ENCODE data around the gene HSPA1A. TPM values are rescaled to one million over a fixed set of nuclear protein-coding genes. Genes with fewer than 3 reads are reported as not detected.

The HSPA1A gene
- total and polyA plus RNA-seq, 9 of the 15 experiments (the other 6 are each of a cell fraction or from before 2014, with no cell fraction given): 2.2 to 273 (median 107) TPM

DNA sequence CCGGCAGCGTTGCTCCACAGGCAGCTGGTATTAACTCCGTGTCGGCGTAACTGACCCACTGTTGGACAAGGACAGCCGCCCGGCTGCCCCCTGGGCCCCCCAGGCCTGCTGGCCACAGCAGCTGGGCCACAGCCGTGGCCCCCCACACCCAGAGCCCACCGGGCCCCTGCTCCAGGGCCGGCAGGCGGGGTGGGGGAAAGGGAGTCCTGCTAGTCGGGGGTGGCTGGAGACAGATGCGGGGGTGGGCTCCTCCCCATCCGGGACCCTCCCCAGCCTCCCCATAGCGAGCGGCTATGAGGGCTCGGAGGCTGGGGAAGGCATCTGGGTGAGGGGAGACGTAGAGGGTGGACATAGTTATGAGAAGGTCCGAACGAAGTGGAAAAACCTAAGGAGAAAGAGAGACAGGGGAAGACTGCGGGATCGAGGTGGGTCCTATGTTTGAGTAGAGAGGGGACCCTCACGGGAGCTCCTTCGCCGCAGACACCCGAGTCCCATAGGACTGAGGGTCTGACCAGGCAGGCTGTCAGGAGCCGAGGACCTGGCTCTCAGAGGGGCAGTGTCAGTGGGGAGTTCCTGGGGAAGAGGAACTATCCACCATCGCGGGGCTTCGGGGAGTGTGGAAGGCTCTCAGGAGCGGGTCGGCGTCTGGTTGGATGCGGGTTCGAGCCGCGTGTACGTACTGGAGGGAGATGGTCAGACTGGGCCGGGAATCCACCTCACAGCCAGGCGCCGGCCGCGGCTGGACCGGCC is 20.3 kb upstream of the HSPA1A start (continued):
- TF ChIP-seq MYBL2 (IDR thresholded peaks at IDR 0.05; ENCODE audit: low read depth) (no peak), MYBL2 (CRISPR knock-in tag; IDR thresholded peaks at IDR 0.05; ENCODE audit: borderline replicate concordance) (no peak), SETDB1 (IDR thresholded peaks at IDR 0.05; ENCODE audit: low read length) (no peak), L3MBTL2 (IDR thresholded peaks at IDR 0.05) (no peak), MTA1 (IDR thresholded peaks at IDR 0.05; ENCODE audit: borderline replicate concordance) (no peak), ZFP1 (CRISPR knock-in tag; IDR thresholded peaks at IDR 0.05) (no peak), RBM22 (IDR thresholded peaks at IDR 0.05; ENCODE audit: low read depth, low read length, poor library complexity, severe bottlenecking) (peak; percentile 80), ATF7 (IDR thresholded peaks at IDR 0.05) (no peak), DACH1 (IDR thresholded peaks at IDR 0.05; ENCODE audit: partially characterized antibody) (no peak), TSC22D4 (tag; IDR thresholded peaks at IDR 0.05) (no peak), NELFE (IDR thresholded peaks at IDR 0.05; ENCODE audit: insufficient read depth, insufficient read length) (no peak), ELF2 (CRISPR knock-in tag; IDR thresholded peaks at IDR 0.05) (no peak), PHB (CRISPR knock-in tag; IDR thresholded peaks at IDR 0.05) (peak; percentile 81; the same call in 1 of the 2 replicates), MTF1 (CRISPR knock-in tag; IDR thresholded peaks at IDR 0.05; ENCODE audit: borderline replicate concordance) (no peak), TAF9B (IDR thresholded peaks at IDR 0.05; ENCODE audit: partially characterized antibody) (peak; percentile 43), PHF21A (IDR thresholded peaks at IDR 0.05; ENCODE audit: borderline replicate concordance, low read depth) (peak; percentile 65; the same call in 1 of the 2 replicates), SIN3B (IDR thresholded peaks at IDR 0.05; ENCODE audit: low read depth) (no peak), HMGN3 (IDR thresholded peaks at IDR 0.05; ENCODE audit: borderline replicate concordance, extremely low read depth, insufficient read length, low read depth, low read length) (no peak), TCFL5 (CRISPR knock-in tag; conservative IDR thresholded peaks at IDR 0.05) (no peak), KAT7 (CRISPR knock-in tag; IDR thresholded peaks at IDR 0.05; ENCODE audit: borderline replicate concordance) (peak; percentile 46; the same call in 1 of the 2 replicates), HNRNPUL1 (IDR thresholded peaks at IDR 0.05; ENCODE audit: low read length) (no peak), TARDBP (IDR thresholded peaks at IDR 0.05) (no peak), ZFP30 (CRISPR knock-in tag; IDR thresholded peaks at IDR 0.05; ENCODE audit: borderline replicate concordance) (no peak), SMAD2 (IDR thresholded peaks at IDR 0.05; ENCODE audit: low read depth, low read length) (no peak), DPF2 (IDR thresholded peaks at IDR 0.05) (peak; percentile 17; the same call in 1 of the 2 replicates)
- TF ChIP-seq, protein P1, sequence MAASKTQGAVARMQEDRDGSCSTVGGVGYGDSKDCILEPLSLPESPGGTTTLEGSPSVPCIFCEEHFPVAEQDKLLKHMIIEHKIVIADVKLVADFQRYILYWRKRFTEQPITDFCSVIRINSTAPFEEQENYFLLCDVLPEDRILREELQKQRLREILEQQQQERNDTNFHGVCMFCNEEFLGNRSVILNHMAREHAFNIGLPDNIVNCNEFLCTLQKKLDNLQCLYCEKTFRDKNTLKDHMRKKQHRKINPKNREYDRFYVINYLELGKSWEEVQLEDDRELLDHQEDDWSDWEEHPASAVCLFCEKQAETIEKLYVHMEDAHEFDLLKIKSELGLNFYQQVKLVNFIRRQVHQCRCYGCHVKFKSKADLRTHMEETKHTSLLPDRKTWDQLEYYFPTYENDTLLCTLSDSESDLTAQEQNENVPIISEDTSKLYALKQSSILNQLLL (CRISPR knock-in tag; IDR thresholded peaks at IDR 0.05; ENCODE audit: borderline replicate concordance): no peak
- TF ChIP-seq, protein P2, sequence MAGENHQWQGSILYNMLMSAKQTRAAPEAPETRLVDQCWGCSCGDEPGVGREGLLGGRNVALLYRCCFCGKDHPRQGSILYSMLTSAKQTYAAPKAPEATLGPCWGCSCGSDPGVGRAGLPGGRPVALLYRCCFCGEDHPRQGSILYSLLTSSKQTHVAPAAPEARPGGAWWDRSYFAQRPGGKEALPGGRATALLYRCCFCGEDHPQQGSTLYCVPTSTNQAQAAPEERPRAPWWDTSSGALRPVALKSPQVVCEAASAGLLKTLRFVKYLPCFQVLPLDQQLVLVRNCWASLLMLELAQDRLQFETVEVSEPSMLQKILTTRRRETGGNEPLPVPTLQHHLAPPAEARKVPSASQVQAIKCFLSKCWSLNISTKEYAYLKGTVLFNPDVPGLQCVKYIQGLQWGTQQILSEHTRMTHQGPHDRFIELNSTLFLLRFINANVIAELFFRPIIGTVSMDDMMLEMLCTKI (IDR thresholded peaks at IDR 0.05; ENCODE audit: partially characterized antibody): no peak
- TF ChIP-seq, protein P3, sequence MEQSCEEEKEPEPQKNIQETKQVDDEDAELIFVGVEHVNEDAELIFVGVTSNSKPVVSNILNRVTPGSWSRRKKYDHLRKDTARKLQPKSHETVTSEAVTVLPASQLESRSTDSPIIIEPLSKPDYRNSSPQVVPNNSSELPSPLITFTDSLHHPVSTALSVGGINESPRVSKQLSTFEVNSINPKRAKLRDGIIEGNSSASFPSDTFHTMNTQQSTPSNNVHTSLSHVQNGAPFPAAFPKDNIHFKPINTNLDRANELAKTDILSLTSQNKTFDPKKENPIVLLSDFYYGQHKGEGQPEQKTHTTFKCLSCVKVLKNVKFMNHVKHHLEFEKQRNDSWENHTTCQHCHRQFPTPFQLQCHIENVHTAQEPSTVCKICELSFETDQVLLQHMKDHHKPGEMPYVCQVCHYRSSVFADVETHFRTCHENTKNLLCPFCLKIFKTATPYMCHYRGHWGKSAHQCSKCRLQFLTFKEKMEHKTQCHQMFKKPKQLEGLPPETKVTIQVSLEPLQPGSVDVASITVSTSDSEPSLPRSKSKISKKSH (CRISPR knock-in tag; IDR thresholded peaks at IDR 0.05): no peak
